Activated naive CD4-positive, alpha-beta T cell treated with anti-CD3 and anti-CD28 coated beads, Interleukin-2, amount 50 U/mL, for 16 hours (primary cell): ENCODE measurements around the gene KLK11.

Experiments used
- DNase-seq: peaks from one replicate; pipeline ENCODE4 v3.0.0-alpha.2; 2020

Gene KLK11, protein sequence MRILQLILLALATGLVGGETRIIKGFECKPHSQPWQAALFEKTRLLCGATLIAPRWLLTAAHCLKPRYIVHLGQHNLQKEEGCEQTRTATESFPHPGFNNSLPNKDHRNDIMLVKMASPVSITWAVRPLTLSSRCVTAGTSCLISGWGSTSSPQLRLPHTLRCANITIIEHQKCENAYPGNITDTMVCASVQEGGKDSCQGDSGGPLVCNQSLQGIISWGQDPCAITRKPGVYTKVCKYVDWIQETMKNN

GRCh38 chr19:51026554-51026831 lies at the start of gene KLK11:
Gene KLK11 (minus strand): TSS chr19:51026616. CDS start chr19:51025631, 985 bp downstream.
- DNase-seq = no peak

DNA sequence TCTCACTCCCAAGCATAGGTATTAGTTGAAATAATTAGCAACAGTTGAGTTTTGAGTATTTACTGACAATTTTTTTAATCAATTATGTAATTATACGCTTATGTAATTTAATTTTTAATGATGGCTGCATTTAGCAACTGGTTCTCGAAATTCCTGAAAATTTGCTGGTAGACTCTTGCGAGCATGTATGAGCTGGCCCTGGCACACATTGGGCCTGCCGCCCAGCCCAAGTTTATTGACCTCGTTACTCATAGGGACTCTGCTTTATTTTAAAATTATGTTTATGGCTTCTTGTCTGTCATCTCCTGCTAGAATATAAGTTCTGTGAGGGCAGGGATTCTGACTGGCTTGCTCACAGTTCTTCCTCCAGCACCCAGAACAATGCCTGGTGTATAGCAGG lies 49.6 kb upstream of the KLK11 start:
- no peak for DNase-seq

- DNase-seq = no peak
Observed at GRCh38 chr19:51071095-51071405, 44.6 kb upstream of the KLK11 start.

GRCh38 chr19:51070334-51071094 lies 44.1 kb upstream of the KLK11 start:
- DNase-seq = no peak

DNA sequence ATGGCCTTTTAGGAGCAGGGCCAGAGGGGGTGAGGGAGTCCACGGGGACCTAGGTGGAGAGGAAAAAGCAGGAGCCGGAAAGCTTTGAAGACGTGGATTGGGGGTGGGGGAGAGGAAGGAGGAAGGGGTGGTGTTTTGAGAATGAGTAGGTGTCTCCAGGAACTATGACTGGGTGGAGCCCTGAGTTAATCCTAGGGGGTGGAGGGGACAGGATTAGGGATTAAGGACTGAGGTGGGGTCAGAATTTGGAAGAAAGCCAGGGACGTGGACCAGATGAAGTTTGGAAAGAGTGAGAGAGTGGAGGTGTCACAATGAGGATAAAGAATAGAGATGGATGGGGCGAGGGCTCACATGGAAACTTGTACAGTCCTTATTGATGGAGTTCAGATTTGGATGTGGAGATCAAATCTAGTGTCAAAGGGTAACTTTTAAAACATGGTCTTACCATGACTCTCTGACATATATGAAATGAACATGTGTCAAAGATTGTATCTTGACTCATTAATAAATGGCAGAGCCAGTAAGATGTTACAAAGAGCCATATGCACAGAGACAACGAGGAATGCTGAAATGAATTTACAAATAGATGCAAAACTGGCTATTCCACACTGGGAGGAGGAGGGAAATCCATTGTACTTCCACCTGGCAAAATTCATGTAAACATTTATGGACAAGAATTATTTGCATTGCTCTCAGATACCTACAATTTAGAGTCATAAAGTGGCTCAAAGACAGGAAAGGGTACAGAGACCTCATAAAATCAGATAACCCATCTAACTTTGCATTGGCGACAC lies 40.2 kb upstream of the KLK11 start:
- DNase-seq = no peak

GRCh38 chr19:51065221-51065960 lies 39.0 kb upstream of the KLK11 start:
- no peak for DNase-seq

- no peak for DNase-seq
Observed at GRCh38 chr19:51064534-51065220, 38.3 kb upstream of the KLK11 start, which contains the start of gene KLK13. Gene KLK13 (minus strand): TSS chr19:51065092. CDS start chr19:51065067, 25 bp downstream.

DNA sequence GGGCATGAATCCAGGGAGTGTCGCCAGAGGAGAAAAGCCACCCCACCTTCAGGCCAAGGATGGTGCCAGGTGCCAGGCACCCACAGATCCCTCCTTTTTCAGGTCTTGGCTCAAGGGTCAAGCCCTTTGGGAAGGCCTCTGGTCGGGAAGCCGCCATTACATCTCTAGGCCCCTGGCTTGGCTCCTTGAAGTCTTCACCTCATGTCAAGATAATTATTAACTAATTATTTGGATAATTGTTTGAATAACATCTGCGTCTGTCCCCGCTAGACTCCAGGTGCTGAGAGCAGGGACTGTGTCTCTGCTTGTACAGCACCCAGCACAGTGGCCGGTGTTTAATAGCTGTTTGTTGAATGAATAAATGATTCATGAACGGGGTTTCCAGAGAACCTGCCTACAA lies 37.2 kb upstream of the KLK11 start:
- no peak for DNase-seq

- no peak for DNase-seq
Observed at GRCh38 chr19:51060973-51061372, 34.6 kb upstream of the KLK11 start.

GRCh38 chr19:51060336-51060735 lies 33.9 kb upstream of the KLK11 start:
- no peak for DNase-seq

DNA sequence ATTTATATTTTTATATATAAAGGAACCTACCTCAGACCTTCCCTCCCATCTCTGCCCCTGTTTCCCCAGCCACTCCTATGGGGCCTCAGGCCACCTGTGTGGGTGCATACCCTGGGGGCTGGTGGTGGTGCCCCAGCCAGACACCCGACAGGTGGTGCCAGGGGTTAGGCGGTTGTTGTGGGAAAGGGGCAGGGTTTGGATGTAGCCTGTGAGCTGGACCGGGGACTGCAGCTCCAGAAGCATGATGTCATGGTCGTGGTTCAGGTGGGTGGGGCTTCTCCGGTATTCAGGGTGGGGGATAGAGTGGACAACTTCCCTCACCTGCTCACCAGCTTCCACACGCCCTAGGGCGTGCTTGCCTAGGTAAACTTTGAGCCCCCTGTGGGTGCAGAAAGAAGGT lies 33.3 kb upstream of the KLK11 start:
- no peak for DNase-seq

DNA sequence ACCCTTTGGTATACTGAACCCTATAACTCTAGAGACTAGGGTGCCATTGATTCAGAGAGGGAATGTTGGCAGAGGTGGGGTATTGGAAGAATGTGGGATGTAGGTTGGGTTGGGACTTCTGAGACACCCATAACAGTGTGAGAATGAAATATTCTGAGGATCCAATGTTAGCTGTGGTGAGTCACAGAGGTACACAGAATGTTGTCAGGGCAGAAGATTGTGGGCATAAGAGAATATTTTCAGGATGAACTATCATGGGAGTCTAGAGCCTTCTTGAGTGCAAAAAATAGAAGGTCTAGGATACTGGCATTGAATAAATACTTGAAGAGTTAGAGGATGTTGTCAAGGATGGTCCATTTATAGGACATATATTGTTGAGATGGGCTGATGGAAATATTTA lies 29.4 kb upstream of the KLK11 start:
- no peak for DNase-seq

DNA sequence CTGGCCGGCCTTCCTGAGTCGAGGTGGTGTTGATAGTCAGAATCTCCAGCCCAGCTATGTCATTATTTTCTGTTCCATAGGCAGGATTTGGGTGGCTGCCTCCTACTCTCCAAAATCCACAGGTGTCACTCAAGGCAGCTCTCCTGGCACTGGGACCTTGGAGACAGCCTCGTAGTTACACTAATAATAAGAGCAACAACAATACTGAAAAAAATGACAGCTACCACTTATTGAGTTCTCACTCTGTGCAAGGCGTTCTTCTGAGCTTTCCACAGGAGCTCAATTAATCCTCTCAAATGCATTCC lies 20.6 kb upstream of the KLK11 start:
- DNase-seq = no peak

DNA sequence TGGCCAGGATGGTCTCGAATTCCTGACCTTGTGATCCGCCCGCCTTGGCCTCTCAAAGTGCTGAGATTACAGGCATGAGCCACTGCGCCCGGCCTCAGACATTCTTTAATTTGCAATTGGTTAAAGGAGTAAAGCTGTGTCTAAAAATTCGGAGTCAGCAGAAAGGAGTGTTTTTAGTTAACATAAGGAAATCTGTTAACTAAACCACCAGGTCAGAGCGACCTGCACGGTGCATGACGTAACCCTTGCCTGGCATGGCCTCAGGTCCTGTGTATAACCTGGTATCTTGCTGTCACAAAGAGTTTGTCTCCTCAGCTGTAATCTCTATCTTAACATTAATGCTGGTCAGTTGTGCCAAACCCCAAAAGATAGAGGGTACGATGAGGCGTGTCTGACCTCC lies 17.9 kb upstream of the KLK11 start:
- no peak for DNase-seq

GRCh38 chr19:51043497-51043896 lies 17.1 kb upstream of the KLK11 start:
- DNase-seq = no peak

GRCh38 chr19:51040151-51040550 lies 13.7 kb upstream of the KLK11 start:
- no peak for DNase-seq

DNA sequence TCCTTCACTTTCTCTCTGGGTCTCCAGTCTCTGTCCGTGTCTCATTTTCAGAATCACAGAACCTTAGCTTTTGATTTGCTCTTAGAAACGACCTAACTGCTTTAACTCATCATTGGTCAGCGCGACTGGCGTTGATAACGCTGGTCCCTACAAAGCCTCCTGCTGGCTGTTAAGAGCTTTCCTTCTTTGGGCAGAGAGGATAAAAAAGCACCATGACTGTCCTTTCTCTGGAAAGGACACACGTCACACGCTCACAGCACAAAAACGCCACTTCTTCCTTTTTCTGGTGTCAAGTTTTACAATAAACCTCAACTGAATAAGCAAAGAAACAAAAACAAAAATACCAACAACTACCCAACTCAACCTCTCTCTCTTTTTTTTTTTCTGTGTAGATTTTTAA lies 10.1 kb upstream of the KLK11 start:
- no peak for DNase-seq

GRCh38 chr19:51034704-51035103 lies 8.3 kb upstream of the KLK11 start, which contains the start of gene KLK12:
Gene KLK12 (minus strand): TSS chr19:51035002. CDS start chr19:51034621, 381 bp downstream.
- DNase-seq = no peak

DNA sequence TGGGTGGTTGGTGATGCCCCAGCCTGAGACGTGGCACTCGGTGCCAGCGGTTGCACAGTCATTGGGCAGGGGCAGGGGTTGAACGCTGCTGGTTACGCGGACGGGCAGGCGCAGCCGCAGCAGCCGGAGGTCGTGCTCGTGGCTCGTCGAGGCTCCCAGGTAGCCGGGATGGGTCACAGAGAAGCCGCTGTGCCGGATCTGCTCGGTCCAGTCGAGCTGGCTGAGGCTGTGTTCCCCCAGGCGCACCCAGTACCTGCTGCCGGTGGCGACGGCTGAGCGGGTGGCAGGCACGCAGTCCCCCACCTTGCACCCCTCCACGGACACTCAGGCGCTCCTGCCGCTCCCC lies 5.4 kb upstream of the KLK11 start:
- no peak for DNase-seq

DNA sequence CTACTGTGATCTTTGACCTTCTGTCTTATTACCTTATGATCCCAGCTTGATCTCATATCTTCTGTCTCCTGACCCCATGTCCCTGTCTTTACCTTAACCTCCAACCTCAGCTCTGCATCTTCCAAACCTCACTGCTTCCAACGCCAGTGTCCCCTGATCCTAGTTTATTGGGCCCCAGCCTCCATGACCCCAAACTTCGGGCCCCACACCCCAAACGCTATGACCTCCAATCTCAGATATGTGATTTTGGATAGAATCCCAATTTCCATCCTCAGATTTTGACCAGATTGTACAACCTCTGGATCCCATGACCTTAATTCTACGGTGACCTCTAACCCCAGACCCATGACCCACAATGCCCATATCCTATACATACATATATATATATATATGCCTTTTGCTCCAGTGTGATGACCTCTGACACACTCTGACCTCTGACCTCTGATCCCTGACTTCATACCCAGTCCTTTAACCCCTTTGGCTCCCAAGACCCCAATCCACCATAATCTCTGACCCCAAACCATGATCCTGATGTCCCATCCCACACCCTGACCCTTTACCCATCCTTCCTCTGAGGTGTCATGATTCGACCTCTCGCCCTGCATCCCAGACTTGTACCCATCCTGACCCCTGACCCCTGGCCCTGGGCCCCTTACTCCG lies 4.9 kb upstream of the KLK11 start:
- DNase-seq = no peak

DNA sequence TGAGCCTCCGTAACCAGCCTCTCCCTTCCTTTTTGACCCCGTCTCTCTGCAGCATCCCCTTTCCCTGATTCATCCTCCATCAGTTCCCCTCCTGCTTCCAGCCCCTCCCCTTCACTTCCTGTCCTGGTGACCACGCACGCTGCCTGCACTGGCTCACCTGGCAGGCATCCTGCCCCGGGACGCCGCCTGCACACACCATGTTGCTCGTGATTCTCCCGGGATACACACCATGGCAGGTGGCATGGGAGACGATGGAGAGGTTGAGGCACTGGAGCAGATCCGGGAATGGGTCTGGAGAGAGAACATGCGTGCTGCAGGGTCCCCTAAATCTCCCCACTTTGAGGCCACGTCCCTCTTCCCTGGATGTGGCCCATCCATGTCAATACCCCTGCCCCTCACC lies 4.2 kb upstream of the KLK11 start:
- no peak for DNase-seq

DNA sequence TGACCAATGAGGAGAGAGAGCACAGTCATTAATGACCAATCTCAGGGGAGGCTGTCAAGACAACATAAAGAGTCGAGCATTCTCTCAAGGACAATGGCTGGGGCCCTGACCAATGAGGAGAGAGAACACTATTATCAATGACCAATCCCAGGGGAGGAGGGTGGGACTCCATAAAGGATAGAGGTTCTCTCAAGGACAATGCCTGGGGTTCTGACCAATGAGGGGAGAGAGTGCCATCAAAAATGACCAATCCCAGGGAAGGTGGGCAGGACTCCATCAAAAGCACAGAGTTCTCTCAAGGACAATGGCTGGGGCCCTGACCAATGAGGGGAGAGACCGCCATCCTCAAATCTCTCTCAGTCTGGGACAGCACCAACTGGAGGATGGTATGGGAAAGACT lies 3.3 kb upstream of the KLK11 start:
- DNase-seq = no peak

- DNase-seq = no peak
Observed at GRCh38 chr19:51027873-51028272, 1.5 kb upstream of the KLK11 start.
